Hematopoietic multipotent progenitor cell treated with erythropoietin and hydrocortisone succinate and interleukin-3 and kit ligand, for 6 days (in vitro differentiated cells): ENCODE measurements around the gene GP1BB.

Experiments
- DNase-seq: peaks from one replicate; pipeline ENCODE4 v3.0.0-alpha.2; 2015

GP1BB gene

DNA sequence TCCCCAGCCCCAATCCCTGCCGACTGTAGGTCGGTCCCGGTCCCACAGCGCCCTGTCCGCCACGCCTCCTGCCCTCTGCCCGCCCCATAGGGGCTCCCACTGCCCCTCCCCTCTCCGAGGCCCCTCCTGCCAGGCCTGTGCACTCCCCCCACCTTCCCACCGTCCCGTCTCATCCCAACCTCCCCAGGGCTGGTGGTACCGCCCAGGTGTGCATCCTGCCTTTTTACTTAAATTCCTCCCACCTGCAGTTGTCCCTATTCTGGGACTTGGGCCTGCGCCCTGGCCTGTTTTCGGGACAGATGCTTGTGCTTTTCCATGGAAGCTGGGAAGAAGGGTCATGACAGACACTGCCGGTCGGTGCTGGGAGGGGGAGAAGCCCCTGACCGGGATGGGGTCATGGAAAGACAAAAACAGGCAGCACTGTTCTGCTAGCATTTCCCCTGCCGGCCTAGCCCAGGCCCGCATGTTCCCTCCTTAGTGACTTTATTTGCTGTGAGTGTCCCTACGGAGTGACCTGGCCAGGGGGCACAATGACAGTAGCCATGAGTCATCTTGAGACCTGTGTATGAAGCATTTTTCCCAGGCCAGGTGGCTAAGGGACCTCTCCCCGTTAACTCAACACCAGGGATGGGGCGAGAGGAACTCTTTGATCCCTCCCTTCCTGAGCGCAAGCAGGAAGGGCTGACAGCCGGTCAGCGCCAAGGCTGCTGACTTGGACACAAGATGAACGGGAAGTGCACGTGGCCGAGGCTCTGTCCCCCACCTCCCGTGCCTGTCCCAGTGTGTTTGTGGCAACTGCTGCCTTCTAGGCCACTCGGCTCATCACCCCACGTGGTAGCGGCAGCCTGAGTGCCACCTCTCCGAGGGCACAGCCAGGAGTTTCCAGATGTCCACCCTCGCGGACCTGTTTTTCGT is 44.3 kb downstream of the GP1BB start:
- no peak for DNase-seq

DNA sequence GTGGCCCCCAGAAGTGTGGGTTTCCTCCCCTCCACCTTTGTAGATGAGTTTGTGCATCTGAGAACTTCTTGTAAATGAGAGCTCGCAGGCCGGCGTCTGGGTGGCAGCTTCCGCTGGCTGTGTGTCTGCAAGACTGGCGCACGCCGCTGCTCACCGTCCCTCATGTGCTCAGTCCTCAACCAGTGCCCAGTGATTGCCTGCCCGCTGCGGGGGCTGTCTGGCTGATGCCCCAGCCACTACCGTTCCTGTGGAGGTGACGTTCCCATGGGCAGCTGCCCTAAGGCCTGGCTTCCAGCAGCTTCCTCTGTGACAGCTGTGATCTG is 46.0 kb downstream of the GP1BB start:
- DNase-seq = no peak

DNA sequence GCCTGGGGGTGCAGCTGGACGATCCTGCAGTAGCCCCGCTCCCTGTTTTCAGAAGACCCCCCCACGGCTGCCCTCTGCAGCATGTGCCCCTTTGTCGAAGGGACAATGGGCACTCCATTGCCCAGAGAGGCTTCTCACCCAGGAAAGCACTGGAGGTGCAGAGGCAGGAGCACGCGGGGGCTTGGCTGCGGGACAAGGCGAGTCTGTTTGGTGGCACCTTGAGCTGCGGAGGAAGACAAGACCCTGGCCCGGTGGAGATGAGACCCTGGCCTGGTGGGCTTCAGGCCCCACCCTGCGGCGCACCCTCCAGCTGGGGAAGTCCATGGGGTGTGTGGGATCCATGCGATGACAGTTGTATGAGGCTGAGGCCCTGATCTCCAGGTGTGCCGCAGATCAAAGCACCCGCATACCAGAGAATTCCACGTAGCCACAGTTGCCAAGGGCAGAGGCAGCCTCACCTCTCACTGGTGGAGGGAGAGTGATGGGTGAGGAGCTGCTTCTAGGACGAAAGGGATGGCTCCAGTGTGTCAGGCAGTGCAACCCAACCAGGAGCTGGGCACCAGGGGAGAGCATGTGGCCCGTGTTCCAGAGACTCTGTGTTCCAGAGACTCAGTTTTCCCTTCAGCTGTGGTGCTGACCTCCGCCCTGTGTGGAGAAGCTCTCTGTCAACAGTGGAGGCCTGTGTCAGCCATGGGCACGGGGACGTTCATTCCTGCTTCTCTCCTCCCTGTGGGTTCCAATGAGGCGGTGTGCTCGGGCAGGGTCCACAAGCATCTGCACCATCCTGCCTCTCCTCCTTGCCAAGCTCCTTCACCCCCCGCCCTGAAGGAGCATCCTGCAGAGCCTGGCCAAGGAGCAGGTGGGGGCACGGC is 47.2 kb downstream of the GP1BB start:
- no peak for DNase-seq

DNA sequence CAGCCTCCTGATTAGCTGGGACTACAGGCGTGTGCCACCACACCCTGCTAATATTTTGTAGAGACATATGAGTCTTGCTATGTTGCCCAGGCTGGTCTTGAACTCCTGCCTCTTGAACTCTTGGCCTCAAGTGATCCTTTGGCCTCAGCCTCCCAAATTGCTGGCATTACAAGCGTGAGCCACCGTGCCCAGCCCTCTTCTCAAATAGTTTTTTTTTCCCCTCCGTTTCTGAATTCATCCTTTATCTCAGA is 49.0 kb downstream of the GP1BB start:
- no peak for DNase-seq

DNA sequence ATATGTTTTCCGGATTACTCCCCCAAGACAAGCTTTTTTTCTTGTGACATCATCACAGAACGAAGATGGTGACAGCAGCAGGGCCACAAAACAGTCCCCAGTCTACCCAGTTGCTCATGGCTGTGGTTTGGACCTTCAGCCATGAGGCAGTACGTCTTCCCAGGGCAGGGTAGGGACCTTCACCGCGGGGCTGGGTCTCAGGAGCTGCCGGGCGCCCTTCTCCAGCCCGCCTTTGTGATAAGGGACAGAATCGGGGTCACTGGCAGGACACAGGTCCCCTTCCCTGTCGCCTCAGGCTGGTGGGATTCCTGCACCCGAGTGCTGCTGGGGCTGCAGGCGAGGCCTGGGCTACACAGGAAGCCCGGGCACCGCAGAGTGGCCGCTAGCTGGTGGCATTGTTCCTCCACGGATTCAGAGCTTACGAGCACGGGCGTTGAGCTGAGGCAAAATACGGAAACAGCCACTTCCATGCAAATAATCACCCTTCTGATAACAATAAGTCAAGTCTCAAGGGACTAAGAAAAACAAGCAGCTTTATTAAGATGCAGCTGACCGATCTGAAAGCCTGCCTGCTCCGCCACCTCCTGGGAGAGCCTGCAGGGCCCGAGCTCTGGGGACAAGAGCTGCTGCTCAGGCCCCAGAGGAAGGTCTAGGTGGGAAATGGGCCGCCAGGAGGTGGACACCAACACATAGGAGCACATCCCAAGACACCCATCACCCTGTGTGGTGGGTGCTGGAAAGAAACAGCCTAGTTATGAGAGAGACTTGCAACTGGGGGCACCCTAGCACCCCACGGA is 49.5 kb downstream of the GP1BB start:
- peak; percentile 72 for DNase-seq

DNA sequence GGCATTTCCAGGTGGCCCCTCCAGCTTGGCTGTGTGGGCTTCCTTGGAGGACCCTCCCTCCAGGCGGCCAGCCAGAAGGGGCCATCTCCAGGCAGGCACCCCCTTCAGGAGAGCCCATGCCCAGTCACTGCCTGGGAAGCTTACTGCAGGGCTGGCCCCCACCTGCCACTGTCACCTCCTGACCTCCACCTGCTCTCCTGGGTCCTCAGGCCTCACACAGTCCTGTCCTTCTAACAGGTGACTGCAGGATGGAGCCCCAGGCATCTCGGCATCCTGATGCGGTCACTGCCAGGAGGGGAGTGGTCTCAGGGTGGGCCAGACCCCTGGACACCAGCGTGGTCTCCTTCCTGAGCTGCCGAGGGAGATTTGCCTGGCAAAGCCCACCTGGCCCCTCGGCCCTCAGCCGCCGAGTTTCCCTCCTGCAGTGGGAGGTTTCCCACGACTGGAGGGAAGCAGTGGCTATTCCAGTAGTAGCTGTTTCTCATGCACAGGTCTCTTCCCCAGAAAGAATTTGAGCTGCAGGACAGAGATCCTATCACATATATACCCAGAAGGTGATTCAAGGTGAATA is 50.2 kb downstream of the GP1BB start:
- DNase-seq = no peak
